Left lung (tissue), 10 donors: ENCODE measurements around the gene LMX1B. TPM values are rescaled to one million over a fixed set of nuclear protein-coding genes. Genes with fewer than 3 reads are reported as not detected.

ENCODE experiments used
- ATAC-seq: fragments of 200-7000 bp; cut with Tn5 transposase; one replicate; pipeline ENCODE4 v1.9.1; 2020; ENCODE audit warnings: moderate library complexity
- DNase-seq, 4 donors: peaks; one replicate each; pipeline ENCODE4 v3.0.0-alpha.2; 2013 to 2020
- H3K27ac ChIP-seq, 2 donors: fragments of 200-600 bp; sonication (generic) in 1 of 2; one replicate each; pipeline versions ENCODE4 v1.5.0 to v1.8.0; 2020 to 2021
- H3K27me3 ChIP-seq, 2 donors: fragments of 200-600 bp; sonication (generic) in 1 of 2; one replicate each; pipeline versions ENCODE4 v1.5.0 to v1.8.0; 2020 to 2021
- H3K36me3 ChIP-seq, 2 donors: fragments of 200-600 bp; sonication (generic) in 1 of 2; one replicate each; pipeline versions ENCODE4 v1.5.0 to v1.8.0; 2020 to 2021
- H3K4me1 ChIP-seq, 2 donors: fragments of 200-600 bp; one replicate each; pipeline ENCODE4 v1.8.0; 2021
- H3K4me3 ChIP-seq, 2 donors: fragments of 200-600 bp; sonication (generic) in 1 of 2; one replicate each; pipeline versions ENCODE4 v1.5.0 to v1.8.0; 2020 to 2021; ENCODE audit warnings: mild to moderate bottlenecking in 1 of 2
- H3K9me3 ChIP-seq, 2 donors: fragments of 200-600 bp; sonication (generic) in 1 of 2; one replicate each; pipeline versions ENCODE4 v1.5.0 to v1.8.0; 2020 to 2021
- intact Hi-C, 2 donors: fragments of 100-400 bp; cut with DNase I; formaldehyde crosslinking; loops; one replicate each; pipeline versions ENCODE4 v1.11.2 to v1.14.2; 2022
- polyA plus RNA-seq, 6 donors: library from polyadenylated mRNA; unstranded; fragments of 120-200 nt; gene quantifications; one replicate each; pipeline ENCODE4 v1.2.1, GENCODE V29; 2013; ENCODE audit not compliant: insufficient read length in 6 of 6
- total RNA-seq, 2 donors: library from RNA; stranded (reverse); fragmentation: NEBNext Ultra II Directional; extraction: Animal tissue kit (Norgen Biotek cat#: 25700); gene quantifications; one replicate each; pipeline ENCODE4 v1.2.1, GENCODE V29; 2021
- TF ChIP-seq, protein P1 (sequence below), 2 donors: fragments of 200-600 bp; sonication (generic) in 1 of 2; IDR thresholded peaks; one replicate each; pipeline versions ENCODE4 v1.5.0 to v1.8.0; 2021; ENCODE audit warnings: antibody characterized with exemption in 2 of 2
- donor health status: DM: no; HTN: yes; CAD: no.
- donor health status: DM: no; HTN: no; CAD: no.

Gene LMX1B
- total and polyA plus RNA-seq, 8 donors: 0.05 to 0.31 (median 0.20) TPM; not detected in 1

GRCh38 chr9:126699401-126699881, 85.7 kb downstream of the LMX1B start:
- DNase-seq (no peak), ATAC-seq (no peak)
- intact Hi-C loops: no loop called here

DNA sequence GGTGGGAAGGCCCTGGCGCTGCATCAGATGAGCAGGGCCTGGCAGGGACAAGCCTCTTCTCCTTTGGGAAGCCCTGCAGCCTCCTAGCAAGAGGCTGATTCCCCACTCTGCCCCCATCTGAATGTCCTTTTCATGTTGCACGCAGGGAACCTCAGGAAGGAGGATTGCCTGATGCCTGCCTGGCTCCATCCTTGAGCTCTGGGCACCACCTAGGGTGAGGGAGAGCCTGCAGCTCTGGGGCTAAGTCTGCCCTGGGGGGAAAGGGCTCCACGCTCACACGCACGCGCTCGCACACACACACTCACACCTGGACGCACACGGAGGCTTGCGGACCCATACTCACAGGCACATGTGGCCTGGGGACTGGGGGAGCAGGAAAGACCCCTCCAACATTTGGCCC, 86.6 kb downstream of the LMX1B start:
- TF ChIP-seq, protein P1, sequence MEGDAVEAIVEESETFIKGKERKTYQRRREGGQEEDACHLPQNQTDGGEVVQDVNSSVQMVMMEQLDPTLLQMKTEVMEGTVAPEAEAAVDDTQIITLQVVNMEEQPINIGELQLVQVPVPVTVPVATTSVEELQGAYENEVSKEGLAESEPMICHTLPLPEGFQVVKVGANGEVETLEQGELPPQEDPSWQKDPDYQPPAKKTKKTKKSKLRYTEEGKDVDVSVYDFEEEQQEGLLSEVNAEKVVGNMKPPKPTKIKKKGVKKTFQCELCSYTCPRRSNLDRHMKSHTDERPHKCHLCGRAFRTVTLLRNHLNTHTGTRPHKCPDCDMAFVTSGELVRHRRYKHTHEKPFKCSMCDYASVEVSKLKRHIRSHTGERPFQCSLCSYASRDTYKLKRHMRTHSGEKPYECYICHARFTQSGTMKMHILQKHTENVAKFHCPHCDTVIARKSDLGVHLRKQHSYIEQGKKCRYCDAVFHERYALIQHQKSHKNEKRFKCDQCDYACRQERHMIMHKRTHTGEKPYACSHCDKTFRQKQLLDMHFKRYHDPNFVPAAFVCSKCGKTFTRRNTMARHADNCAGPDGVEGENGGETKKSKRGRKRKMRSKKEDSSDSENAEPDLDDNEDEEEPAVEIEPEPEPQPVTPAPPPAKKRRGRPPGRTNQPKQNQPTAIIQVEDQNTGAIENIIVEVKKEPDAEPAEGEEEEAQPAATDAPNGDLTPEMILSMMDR (IDR thresholded peaks at IDR 0.05): no peak
- ATAC-seq: no peak
- Histone ChIP-seq H3K4me3 (no peak overlapping the region), H3K4me1 (peaks cover 4 to 6% of the 10 kb centered on the region in 2 donors), H3K27me3 (peaks cover 11 to 78% of the 10 kb centered on the region in 2 donors), H3K9me3 (no peaks in the 10 kb centered on the region), H3K36me3 (no peaks in the 10 kb centered on the region), H3K27ac (no peak overlapping the region)
- intact Hi-C loops: no loop called here
- DNase-seq: no peak

More at GRCh38 chr9:126699401-126699881, 85.7 kb downstream of the LMX1B start:
- TF ChIP-seq, protein P1 (IDR thresholded peaks at IDR 0.05): no peak
- Histone ChIP-seq H3K27me3 (peaks cover 11 to 74% of the 10 kb centered on the region in 2 donors), H3K27ac (no peak overlapping the region), H3K4me3 (no peak overlapping the region), H3K36me3 (no peaks in the 10 kb centered on the region), H3K9me3 (no peaks in the 10 kb centered on the region), H3K4me1 (no peaks in the 10 kb centered on the region)

DNA sequence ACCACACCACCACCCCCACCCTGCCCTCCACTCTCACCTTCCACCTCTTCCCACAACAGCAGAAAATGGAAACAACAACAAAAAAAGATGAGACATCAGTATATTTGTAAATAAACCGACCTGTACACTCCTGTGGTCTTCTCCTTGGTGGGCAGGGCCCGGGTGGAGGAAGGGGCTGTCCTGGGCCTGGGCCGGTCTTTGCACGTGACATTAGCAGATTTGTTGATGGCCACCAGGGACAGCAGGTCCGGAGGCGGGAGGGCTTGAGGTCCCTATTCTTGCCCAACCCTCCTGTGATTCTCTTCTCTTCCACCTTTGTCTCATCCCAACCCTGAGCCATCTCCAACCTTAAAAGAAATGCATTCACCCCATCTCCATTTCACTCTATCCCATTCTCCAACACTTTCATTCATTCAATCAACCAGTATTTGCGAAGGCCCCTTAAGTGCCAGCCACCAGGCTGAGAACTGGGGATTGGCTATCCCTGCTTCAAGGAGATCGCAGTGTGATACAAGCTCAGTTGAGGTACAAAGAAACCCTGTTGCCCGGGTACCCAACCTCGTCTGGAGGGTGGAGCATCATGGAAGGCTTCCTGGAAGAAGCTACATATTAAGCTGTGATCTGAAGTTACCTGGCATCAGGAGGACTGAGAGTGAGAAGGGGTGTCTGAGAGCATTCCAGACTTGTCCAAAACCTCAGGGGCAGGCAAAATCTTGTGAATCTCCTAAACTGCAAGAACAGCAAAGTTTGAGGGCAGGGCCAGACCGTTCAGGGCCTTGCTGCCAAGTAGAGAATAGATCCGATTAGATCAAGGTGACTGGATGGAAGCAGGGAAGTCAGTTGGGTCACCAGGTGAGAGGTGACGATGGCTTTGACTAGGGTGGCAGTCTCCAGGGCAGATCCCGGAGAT, 87.4 kb downstream of the LMX1B start:
- Histone ChIP-seq H3K27ac (no peak overlapping the region), H3K27me3 (peaks cover 11 to 78% of the 10 kb centered on the region in 2 donors), H3K4me3 (no peak overlapping the region), H3K9me3 (no peaks in the 10 kb centered on the region), H3K36me3 (no peaks in the 10 kb centered on the region), H3K4me1 (peaks cover 8 to 9% of the 10 kb centered on the region in 2 donors)
- ATAC-seq: no peak
- intact Hi-C loops: no loop called here
- TF ChIP-seq, protein P1 (IDR thresholded peaks at IDR 0.05): no peak
- no peak for DNase-seq

DNA sequence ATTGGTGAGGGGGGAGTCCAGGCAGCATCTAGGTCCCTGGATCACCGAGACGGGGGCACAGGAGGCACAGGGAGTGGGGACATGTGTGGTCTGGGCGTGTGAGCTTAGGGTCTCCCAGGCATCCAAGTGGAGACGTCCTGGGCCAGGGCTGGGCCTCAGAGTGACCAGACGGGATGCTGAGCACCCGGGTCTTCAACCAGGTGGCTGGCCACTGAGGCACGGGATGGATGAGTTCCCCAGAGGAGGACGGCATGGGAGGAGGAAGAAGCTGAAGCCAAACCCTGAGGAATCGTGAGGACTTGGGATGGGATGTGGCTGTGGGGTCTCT, 88.0 kb downstream of the LMX1B start:
- no peak for DNase-seq
- H3K27me3 ChIP-seq: peaks cover 11 to 79% of the 10 kb centered on the region in 2 donors
- H3K36me3 ChIP-seq: no peaks in the 10 kb centered on the region
- peaks cover 8 to 9% of the 10 kb centered on the region in 2 donors for H3K4me1 ChIP-seq
- ATAC-seq: no peak
- no peak overlapping the region for H3K27ac ChIP-seq
- intact Hi-C loops: no loop called here
- H3K9me3 ChIP-seq: no peaks in the 10 kb centered on the region
- TF ChIP-seq, protein P1 (IDR thresholded peaks at IDR 0.05): no peak
- no peak overlapping the region for H3K4me3 ChIP-seq
